SK-N-MC (cell line): Measurements from ENCODE around the gene ARHGEF10L.

Experiments
- DNase-seq: peaks from one replicate; pipeline ENCODE4 v3.0.0-alpha.2; 2011; ENCODE audit warnings: low read depth, low spot score
- H3K27ac ChIP-seq: fragments of 200-600 bp; sonication (generic); 2 replicates; pipeline ENCODE4 v1.5.1; 2016; ENCODE audit warnings: mixed run types
- H3K36me3 ChIP-seq: fragments of 200-600 bp; sonication (generic); 2 replicates; pipeline ENCODE4 v1.6.1; 2017; ENCODE audit warnings: antibody characterized with exemption, low read length, mixed read lengths; ENCODE audit not compliant: insufficient read depth
- H3K4me3 ChIP-seq: fragments of 200-600 bp; sonication (generic); 2 replicates; pipeline ENCODE4 v1.5.1; 2016
- H3K9ac ChIP-seq: fragments of 200-600 bp; sonication (generic); 2 replicates; pipeline ENCODE4 v1.8.0; 2017; ENCODE audit warnings: mixed run types, mixed read lengths; ENCODE audit not compliant: insufficient read length
- H3K9me3 ChIP-seq: fragments of 200-600 bp; sonication (generic); 2 replicates; pipeline ENCODE4 v1.6.1; 2017; ENCODE audit warnings: low read depth, mild to moderate bottlenecking, antibody characterized with exemption, low read length, moderate library complexity, mixed read lengths
- EZH2 ChIP-seq: fragments of 200-600 bp; sonication (generic); IDR thresholded peaks from one replicate; pipeline ENCODE4 v1.6.1; 2017; ENCODE audit warnings: antibody characterized with exemption
- FOXP2 ChIP-seq: optimal IDR thresholded peaks from 2 replicates; pipeline ENCODE3; 2011; ENCODE audit warnings: mild to moderate bottlenecking, moderate library complexity; ENCODE audit not compliant: insufficient read depth; ENCODE audit errors: extremely low read length, control extremely low read depth
- POLR2AphosphoS5 ChIP-seq: IDR thresholded peaks from 2 replicates; pipeline ENCODE4 v1.6.1; 2012; ENCODE audit warnings: mild to moderate bottlenecking, low read depth, low read length, borderline replicate concordance

Gene ARHGEF10L

GRCh38 chr1:17603091-17603841 is 63.8 kb downstream of the ARHGEF10L start:
- no peak for TF ChIP-seq FOXP2
- TF ChIP-seq EZH2 = no peak
- TF ChIP-seq POLR2AphosphoS5 = no peak
- no peak overlapping the region for H3K4me3 ChIP-seq
- DNase-seq = no peak
- H3K36me3 ChIP-seq = no peaks in the 10 kb centered on the region
- no peak overlapping the region for H3K27ac ChIP-seq
- H3K9ac ChIP-seq = no peak overlapping the region
- no peaks in the 10 kb centered on the region for H3K9me3 ChIP-seq

GRCh38 chr1:17605582-17606344 is 66.3 kb downstream of the ARHGEF10L start:
- no peak for DNase-seq
- H3K9ac ChIP-seq = no peak overlapping the region

GRCh38 chr1:17606826-17607440 is 67.4 kb downstream of the ARHGEF10L start:
- no peak for TF ChIP-seq FOXP2
- TF ChIP-seq EZH2 = no peak
- no peak for TF ChIP-seq POLR2AphosphoS5
- Histone ChIP-seq H3K9ac (no peak overlapping the region), H3K9me3 (no peaks in the 10 kb centered on the region), H3K36me3 (no peaks in the 10 kb centered on the region), H3K4me3 (no peak overlapping the region), H3K27ac (no peak overlapping the region)
- peak; percentile 37 for DNase-seq

More at GRCh38 chr1:17605582-17606344, 66.3 kb downstream of the ARHGEF10L start:
- Histone ChIP-seq H3K9me3 (no peaks in the 10 kb centered on the region), H3K36me3 (no peaks in the 10 kb centered on the region), H3K4me3 (no peak overlapping the region), H3K27ac (no peak overlapping the region)
- TF ChIP-seq FOXP2 = no peak

- Histone ChIP-seq H3K4me3 (no peak overlapping the region), H3K9me3 (no peaks in the 10 kb centered on the region), H3K27ac (no peak overlapping the region), H3K36me3 (no peaks in the 10 kb centered on the region), H3K9ac (no peak overlapping the region)
- TF ChIP-seq EZH2 = no peak
- no peak for TF ChIP-seq FOXP2
- no peak for TF ChIP-seq POLR2AphosphoS5
- DNase-seq = no peak
Observed at GRCh38 chr1:17607644-17608581, 68.4 kb downstream of the ARHGEF10L start.

- TF ChIP-seq FOXP2 (no peak), POLR2AphosphoS5 (no peak), EZH2 (no peak)
- H3K36me3 ChIP-seq = no peaks in the 10 kb centered on the region
- no peaks in the 10 kb centered on the region for H3K9me3 ChIP-seq
- H3K9ac ChIP-seq = no peak overlapping the region
- H3K4me3 ChIP-seq = no peak overlapping the region
- H3K27ac ChIP-seq = no peak overlapping the region
- DNase-seq = no peak
Observed at GRCh38 chr1:17609529-17609928, 70.0 kb downstream of the ARHGEF10L start.

- no peaks in the 10 kb centered on the region for H3K9me3 ChIP-seq
- TF ChIP-seq FOXP2 = no peak
- no peak for TF ChIP-seq EZH2
- no peak for TF ChIP-seq POLR2AphosphoS5
- no peaks in the 10 kb centered on the region for H3K36me3 ChIP-seq
- DNase-seq = no peak
- H3K27ac ChIP-seq = no peak overlapping the region
- H3K9ac ChIP-seq = no peak overlapping the region
- no peak overlapping the region for H3K4me3 ChIP-seq
Observed at GRCh38 chr1:17610085-17610484, 70.6 kb downstream of the ARHGEF10L start.

GRCh38 chr1:17610713-17611112 is 71.2 kb downstream of the ARHGEF10L start:
- H3K9me3 ChIP-seq = no peaks in the 10 kb centered on the region
- no peaks in the 10 kb centered on the region for H3K36me3 ChIP-seq
- no peak overlapping the region for H3K9ac ChIP-seq
- H3K4me3 ChIP-seq = no peak overlapping the region
- H3K27ac ChIP-seq = no peak overlapping the region
- TF ChIP-seq POLR2AphosphoS5 = no peak
- TF ChIP-seq FOXP2 = no peak
- TF ChIP-seq EZH2 = no peak
- no peak for DNase-seq
